Measurements from ENCODE around the gene LPP.

- no peak for TF ChIP-seq CEBPB (IDR thresholded peaks at IDR 0.05; ENCODE audit: low read depth, low read length)
- TF ChIP-seq CTCF (conservative IDR thresholded peaks at IDR 0.05; ENCODE audit: low read depth, low read length): no peak
- no peak for TF ChIP-seq POLR2A (IDR thresholded peaks at IDR 0.05; ENCODE audit: low read depth, low read length)
- no peak for TF ChIP-seq RFX5 (IDR thresholded peaks at IDR 0.05; ENCODE audit: low read depth, low read length)
- TF ChIP-seq NFE2L2 (IDR thresholded peaks at IDR 0.05; ENCODE audit: low read depth, low read length): no peak
- no peak for TF ChIP-seq RCOR1 (IDR thresholded peaks at IDR 0.05; ENCODE audit: insufficient replicate concordance, low read length)
Observed at GRCh38 chr3:188522115-188522514, 368.2 kb downstream of the LPP start.
